NCI-H2107 treated with DMSO at 0.1 percent for 48 hours (cell line): ENCODE measurements around the gene GFRA1.

Source experiments
- DNase-seq: peaks from one replicate; lab custom pipeline; 2025; ENCODE audit not compliant: unreplicated experiment; lab: John Stamatoyannopoulos, UW

The GFRA1 gene

GRCh38 chr10:116108095-116108494, 164.9 kb downstream of the GFRA1 start:
- no peak for DNase-seq

- DNase-seq, result no peak
These were observed 166.4 kb downstream of the GFRA1 start for GRCh38 chr10:116106611-116107010.

GRCh38 chr10:116105264-116105663, 167.7 kb downstream of the GFRA1 start:
- DNase-seq, result no peak

GRCh38 chr10:116104210-116104932, 168.6 kb downstream of the GFRA1 start:
- DNase-seq, result no peak

DNA sequence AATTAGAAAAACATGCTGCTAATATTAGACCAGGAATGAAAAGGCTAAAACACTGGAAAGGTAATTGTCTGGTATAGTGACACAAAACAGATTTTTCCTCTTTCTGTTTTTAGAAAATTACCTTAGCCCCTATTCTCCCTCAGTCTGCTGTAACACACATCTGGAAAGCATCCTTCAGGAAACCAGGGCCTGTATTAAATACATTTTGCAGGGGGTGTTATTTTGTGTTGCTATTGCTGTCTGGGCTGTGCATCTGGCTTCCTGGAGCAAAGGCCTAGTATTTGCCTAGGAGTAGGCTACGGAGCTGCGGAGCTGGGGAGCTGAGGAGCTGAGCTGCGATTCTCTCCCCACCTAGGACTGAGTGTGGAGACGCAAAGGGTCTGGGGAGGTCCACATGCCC, 169.3 kb downstream of the GFRA1 start:
- no peak for DNase-seq

- DNase-seq, result no peak
These were observed 171.2 kb downstream of the GFRA1 start for GRCh38 chr10:116101616-116102315.

DNA sequence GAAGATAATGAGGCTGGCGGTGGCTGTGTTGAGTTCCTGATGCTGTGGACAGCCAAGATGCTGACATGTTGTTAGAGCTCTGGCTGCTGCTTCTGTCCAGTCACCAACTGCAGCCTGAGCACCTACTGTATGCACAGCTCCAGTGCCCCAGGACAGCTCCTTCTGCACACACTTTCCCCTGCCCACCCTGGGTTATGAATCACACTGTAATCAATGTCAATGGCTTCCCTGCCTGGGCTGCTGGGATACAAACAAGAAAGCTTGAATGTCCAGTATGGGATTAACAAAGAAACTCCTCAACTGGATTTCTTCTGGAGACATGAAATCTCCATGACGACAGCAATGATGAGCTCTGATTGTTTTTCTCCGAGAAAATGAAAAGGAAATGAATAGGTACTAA, 172.0 kb downstream of the GFRA1 start:
- no peak for DNase-seq

- DNase-seq, result no peak
These were observed 174.0 kb downstream of the GFRA1 start for GRCh38 chr10:116099023-116099420.

DNA sequence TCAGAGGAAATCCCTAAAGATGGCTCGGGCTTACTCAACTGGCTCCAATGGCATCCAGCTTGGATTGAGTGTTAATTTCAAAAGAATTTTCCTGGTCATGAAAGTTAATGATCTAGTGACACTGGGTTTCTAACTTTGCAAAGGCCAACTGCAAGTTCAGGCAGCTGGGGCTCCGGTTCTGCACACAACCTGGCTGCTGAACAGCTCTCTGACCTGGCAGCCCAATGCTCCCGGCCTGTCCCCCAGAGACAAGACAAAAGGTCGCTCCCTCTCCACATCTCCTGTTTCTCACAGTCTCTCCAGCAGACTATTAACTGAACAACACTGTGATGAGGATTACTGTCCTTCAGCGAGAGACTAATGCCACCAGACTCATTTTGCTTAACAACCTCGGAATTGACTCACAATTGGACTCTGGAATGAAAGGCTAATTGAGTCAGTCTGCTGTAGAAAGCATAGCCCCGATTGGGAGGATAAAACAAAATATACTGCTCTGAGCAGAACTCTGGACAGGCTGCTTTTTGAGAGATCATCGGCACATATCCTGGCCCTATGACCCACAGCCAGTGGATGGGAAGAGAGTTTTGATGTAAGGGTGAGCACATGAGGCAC, 174.5 kb downstream of the GFRA1 start:
- DNase-seq, result no peak

DNA sequence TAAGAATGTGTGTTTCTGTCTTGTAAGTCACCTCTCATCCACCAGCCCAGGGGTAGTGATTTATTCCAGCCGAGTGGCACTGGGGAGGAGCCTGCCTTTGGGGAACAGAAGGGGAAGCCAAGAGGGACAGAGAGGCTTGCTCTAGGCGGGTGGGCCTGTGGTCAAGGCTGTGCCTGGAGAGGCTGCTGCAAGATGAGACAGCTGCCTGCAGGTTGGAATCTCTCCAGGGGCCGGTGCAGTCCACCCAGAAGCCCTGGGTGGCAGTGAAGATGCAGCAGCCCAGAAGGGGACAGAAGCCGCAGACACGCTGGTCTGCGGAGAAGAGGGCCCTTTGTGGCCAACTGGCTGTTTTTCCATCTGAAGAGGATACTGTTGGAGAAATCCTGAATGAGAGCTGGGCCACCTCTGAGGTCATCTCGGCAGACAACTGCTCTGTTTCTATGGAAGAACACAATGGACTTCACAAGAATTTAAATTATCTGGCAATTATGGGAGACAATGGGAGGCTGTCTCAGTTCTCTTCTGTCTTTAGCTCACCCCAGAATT, 175.7 kb downstream of the GFRA1 start:
- no peak for DNase-seq

DNA sequence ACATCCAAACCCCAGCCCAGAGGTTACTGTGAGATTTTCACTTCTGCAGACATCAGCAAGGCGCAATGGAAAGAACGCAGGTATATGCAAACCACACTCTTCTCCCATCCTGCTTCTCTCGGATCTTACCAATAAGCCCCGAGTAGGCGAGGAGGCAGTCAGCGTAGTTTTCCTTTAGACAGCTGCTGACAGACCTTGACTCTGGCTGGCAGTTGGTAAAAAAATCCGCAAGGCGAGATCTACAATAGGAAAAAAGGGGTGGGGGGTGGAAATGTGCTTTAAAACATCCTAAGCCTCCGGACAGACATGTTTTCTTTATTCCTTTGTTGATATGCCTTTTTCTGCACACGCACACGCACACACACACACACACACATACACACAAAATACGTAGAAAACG, 176.5 kb downstream of the GFRA1 start:
- DNase-seq, result no peak

DNA sequence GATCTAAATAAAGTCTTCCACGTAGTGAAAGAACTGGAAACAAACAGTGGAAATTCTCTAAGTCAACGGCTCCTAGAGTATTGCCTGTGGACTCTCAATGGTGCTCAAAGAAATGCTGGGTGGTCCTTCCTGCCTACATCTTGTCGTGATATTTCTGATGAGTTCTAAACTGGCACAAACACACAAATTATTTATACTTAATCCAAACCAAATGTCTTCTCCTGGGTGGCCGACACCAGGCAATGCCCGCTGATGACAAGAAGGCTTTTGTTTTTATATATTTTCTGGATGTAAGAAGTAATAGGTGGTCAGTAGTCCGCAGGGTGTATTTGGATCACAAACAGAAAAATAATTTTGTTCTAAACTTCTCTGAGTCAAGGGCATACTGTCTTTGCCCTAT, 178.7 kb downstream of the GFRA1 start:
- no peak for DNase-seq

DNA sequence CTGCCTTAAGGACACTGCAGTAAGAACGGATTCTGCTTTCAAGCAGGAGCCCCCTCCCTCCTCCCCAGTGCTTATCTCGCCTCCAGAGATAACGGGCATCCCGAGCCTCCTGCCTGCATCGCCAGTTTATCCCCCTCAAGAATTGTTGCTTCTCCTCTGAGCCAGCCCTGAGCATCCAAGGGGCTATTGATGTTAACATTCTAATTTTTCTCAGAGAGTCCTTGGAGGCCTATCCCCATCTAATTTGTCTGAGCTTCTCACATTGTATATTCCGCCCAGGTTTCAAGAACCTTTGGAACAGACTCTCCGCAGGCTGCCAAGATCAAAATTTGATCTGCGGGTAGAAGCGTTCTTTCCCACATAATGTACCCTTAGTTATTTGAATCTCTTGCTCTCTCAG, 180.0 kb downstream of the GFRA1 start:
- no peak for DNase-seq

DNA sequence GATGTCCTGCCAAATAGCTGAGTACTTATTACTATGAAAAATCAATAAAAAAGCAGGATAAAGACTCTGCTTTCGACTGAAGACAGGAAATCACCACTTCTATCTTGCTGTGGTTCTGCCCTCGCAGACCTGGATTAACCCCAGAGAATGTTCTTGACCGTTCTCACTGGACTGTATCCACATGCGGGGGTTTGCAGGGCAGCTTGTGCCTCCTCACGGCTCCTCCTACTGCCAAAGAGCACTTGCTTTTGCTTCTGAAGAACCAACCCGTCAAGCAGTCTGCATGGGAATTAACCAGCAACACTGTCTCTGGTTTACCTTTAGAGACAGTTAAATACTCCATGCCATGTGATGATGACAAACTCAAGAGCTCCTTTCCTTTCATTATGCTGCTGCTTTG, 184.0 kb downstream of the GFRA1 start:
- DNase-seq, result no peak

DNA sequence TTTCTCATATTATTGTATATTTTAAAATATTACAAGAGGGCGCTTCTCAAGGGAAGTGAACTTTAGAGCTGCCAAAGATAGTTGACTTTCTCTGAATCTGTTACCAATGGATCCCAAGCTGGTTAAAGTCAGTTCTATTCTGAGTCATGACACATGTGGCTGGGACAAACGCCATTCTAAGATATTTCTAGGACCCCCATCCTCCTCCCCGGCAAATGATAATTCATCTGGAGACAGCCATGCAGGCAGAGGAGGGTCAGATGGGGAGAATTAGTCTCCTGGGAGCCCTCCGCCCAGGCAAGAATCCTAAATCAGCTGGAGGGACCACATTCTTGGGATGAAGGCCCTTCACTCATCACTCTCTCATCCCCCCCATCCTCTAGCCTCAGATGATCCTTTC, 187.7 kb downstream of the GFRA1 start:
- DNase-seq, result no peak

- no peak for DNase-seq
These were observed 188.8 kb downstream of the GFRA1 start for GRCh38 chr10:116084161-116084560.

GRCh38 chr10:116083226-116083762, 189.7 kb downstream of the GFRA1 start:
- DNase-seq, result no peak

DNA sequence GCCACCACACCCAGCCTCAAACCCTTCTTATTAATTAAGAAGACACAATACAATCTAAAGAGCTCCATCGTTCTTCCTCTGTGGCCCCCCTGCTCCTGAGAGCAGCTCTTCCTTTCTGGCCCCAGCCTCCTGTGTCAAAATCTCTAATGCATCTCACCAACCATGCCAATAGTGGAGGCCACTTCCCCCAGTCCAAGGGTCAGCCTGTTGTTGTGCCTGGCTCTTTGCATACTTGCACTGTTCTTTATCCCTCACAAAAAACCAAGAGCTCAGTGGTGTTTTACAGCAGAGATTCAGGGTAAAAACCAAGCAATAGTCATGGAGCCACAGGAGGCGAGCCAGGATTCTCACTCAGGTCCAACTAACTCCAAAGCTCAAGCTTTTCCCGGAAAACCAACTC, 190.2 kb downstream of the GFRA1 start:
- DNase-seq, result no peak

DNA sequence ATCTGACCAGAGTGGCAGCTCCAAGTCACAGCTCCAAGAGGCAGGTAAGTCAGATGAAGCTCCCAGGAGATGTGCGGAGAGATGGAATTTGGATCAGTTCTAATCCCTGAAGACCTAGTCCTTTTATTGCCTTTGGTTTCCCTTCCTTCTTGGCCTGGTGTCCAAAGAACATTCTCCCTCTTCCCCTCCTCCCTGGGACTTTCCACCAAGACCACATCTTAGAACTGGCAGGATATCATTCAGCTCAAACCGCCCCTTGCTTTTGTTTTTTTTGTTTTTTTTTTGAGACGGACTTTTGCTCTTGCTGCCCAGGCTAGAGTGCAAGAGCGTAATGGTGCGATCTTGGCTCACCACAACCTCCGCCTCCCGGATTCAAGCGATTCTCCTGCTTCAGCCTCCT, 190.8 kb downstream of the GFRA1 start:
- no peak for DNase-seq

GRCh38 chr10:116080553-116080952, 192.5 kb downstream of the GFRA1 start:
- DNase-seq, result no peak

DNA sequence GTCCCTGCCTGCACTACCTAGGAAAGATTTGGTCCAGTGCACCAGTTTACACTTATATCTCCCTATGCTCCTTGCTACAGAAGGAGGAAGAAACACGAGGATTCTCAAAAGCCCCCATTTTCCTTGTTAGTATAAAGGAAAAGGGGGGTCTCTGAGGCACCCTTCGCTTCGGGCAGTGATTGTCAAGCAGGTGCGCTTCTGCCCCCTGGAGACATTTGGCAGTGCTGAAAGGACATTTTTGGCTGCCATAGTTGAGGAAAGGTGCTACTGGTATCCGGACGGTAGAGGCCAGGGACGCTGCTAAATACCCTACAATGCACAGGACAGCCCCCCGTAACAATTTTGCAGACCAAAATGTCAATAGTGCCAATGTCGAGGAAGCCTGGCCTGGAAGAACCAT, 193.7 kb downstream of the GFRA1 start:
- DNase-seq, result no peak

GRCh38 chr10:116076621-116077020, 196.4 kb downstream of the GFRA1 start:
- DNase-seq, result no peak
